MM.1S (cell line): ENCODE results near the gene EID2B.

Experiments used
- DNase-seq: peaks from one replicate; pipeline ENCODE4 v3.0.0-alpha.2; 2015
- H2AFZ ChIP-seq: fragments of 300-600 bp; sonication (generic); 2 replicates; pipeline ENCODE4 v1.6.0; 2016; ENCODE audit warnings: antibody characterized with exemption, low read length
- H3F3A ChIP-seq: fragments of 300-600 bp; sonication (generic); 2 replicates; pipeline ENCODE4 v1.6.1; 2016; ENCODE audit warnings: mild to moderate bottlenecking, antibody characterized with exemption, low read length, moderate library complexity, mixed read lengths; ENCODE audit not compliant: insufficient read depth
- H3K27ac ChIP-seq: fragments of 300-600 bp; sonication (generic); 2 replicates; pipeline ENCODE4 v1.5.1; 2016; ENCODE audit warnings: mild to moderate bottlenecking, low read length
- H3K27me3 ChIP-seq: fragments of 300-600 bp; sonication (generic); replicated peaks from 2 replicates; pipeline ENCODE4 v1.6.0; 2016; ENCODE audit warnings: low read length; ENCODE audit not compliant: insufficient read depth
- H3K36me3 ChIP-seq: fragments of 300-600 bp; sonication (generic); replicated peaks from 2 replicates; pipeline ENCODE4 v1.6.1; 2016; ENCODE audit warnings: mild to moderate bottlenecking, low read length, mixed read lengths; ENCODE audit not compliant: insufficient read depth
- H3K4me1 ChIP-seq: fragments of 300-600 bp; sonication (generic); 2 replicates; pipeline ENCODE4 v1.6.1; 2016; ENCODE audit warnings: low read length, mixed read lengths
- H3K4me2 ChIP-seq: fragments of 300-600 bp; sonication (generic); 2 replicates; pipeline ENCODE4 v1.6.0; 2016; ENCODE audit warnings: low read depth, low read length
- H3K4me3 ChIP-seq: fragments of 300-600 bp; sonication (generic); 2 replicates; pipeline ENCODE4 v1.5.1; 2016; ENCODE audit warnings: low read length, mixed read lengths
- H3K79me2 ChIP-seq: fragments of 300-600 bp; sonication (generic); 2 replicates; pipeline ENCODE4 v1.6.1; 2016; ENCODE audit warnings: mixed run types, low read length, mixed read lengths
- H3K9ac ChIP-seq: fragments of 300-600 bp; sonication (generic); 2 replicates; pipeline ENCODE4 v1.6.1; 2016; ENCODE audit warnings: low read length, mixed read lengths
- H3K9me2 ChIP-seq: fragments of 300-600 bp; sonication (generic); replicated peaks from 2 replicates; pipeline ENCODE4 v1.6.1; 2016; ENCODE audit warnings: mild to moderate bottlenecking, low read length, mixed read lengths; ENCODE audit not compliant: insufficient read depth
- H3K9me3 ChIP-seq: fragments of 300-600 bp; sonication (generic); replicated peaks from 2 replicates; pipeline ENCODE4 v1.6.1; 2016; ENCODE audit warnings: mild to moderate bottlenecking, low read length, mixed read lengths; ENCODE audit not compliant: insufficient read depth
- H4K20me1 ChIP-seq: fragments of 300-600 bp; sonication (generic); 2 replicates; pipeline ENCODE4 v1.6.1; 2016; ENCODE audit warnings: mild to moderate bottlenecking, low read length, moderate library complexity, mixed read lengths; ENCODE audit not compliant: insufficient read depth
- CTCF ChIP-seq: fragments of 300-600 bp; sonication (generic); IDR thresholded peaks from 2 replicates; pipeline ENCODE4 v1.5.1; 2016; ENCODE audit warnings: antibody characterized with exemption, low read length, mixed read lengths
- EZH2 ChIP-seq: fragments of 300-600 bp; sonication (generic); optimal IDR thresholded peaks from 2 replicates; pipeline ENCODE3; 2017; ENCODE audit warnings: low read depth, mild to moderate bottlenecking, antibody characterized with exemption, low read length, mixed read lengths
- EZH2phosphoT487 ChIP-seq: fragments of 300-600 bp; sonication (generic); IDR thresholded peaks from 2 replicates; pipeline ENCODE4 v1.6.1; 2018; ENCODE audit warnings: antibody characterized with exemption, low read length

Gene EID2B

GRCh38 chr19:39492788-39493187 is 39.9 kb downstream of the EID2B start:
- H3K9me2 ChIP-seq = no peaks in the 10 kb centered on the region
- H2AFZ ChIP-seq = no peak overlapping the region
- H3K36me3 ChIP-seq = no peaks in the 10 kb centered on the region; the same call in 1 of the 2 replicates
- H4K20me1 ChIP-seq = no peaks in the 10 kb centered on the region
- no peaks in the 10 kb centered on the region; the same call in 1 of the 2 replicates for H3K79me2 ChIP-seq
- H3K9ac ChIP-seq = no peak overlapping the region
- TF ChIP-seq CTCF (no peak), EZH2 (no peak), EZH2phosphoT487 (no peak)
- peaks cover 20% of the 10 kb centered on the region for H3K27me3 ChIP-seq
- no peak overlapping the region for H3K4me2 ChIP-seq
- no peak for DNase-seq
- no peaks in the 10 kb centered on the region for H3K9me3 ChIP-seq
- 0 out of 2 replicates have a peak, but pooled peaks cover 3% of the 10 kb centered on the region for H3K4me1 ChIP-seq
- no peak overlapping the region for H3K27ac ChIP-seq
- H3F3A ChIP-seq = no peaks in the 10 kb centered on the region
- no peak overlapping the region for H3K4me3 ChIP-seq

DNA sequence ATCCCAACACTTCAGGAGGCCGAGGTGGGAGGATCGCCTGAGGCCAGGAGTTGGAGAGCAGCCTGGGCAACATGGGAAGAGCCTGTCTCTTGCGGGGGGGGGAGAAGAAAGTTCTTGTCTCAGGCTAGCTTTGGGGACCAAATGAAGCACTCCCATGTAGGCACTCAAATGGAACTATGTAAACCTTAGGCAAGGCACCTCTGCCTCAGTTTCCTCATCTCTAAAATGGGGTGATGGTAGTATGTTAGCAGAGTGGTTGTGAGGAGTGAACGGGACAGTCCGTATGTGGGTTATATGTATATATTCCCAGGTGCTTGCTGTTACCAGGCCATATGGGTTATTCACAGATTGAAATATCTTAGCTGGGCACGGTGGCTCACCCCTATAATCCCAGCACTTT is 40.4 kb downstream of the EID2B start:
- H3K9me3 ChIP-seq = no peaks in the 10 kb centered on the region
- H3K4me1 ChIP-seq = no peaks in the 10 kb centered on the region
- no peak for DNase-seq
- H2AFZ ChIP-seq = no peak overlapping the region
- H3K9ac ChIP-seq = no peak overlapping the region
- no peaks in the 10 kb centered on the region for H4K20me1 ChIP-seq
- no peak for TF ChIP-seq EZH2
- no peak for TF ChIP-seq EZH2phosphoT487
- no peak for TF ChIP-seq CTCF
- no peak overlapping the region for H3K4me2 ChIP-seq
- H3K27ac ChIP-seq = no peak overlapping the region
- no peaks in the 10 kb centered on the region; the same call in 1 of the 2 replicates for H3K36me3 ChIP-seq
- no peaks in the 10 kb centered on the region for H3K9me2 ChIP-seq
- H3F3A ChIP-seq = no peaks in the 10 kb centered on the region
- H3K4me3 ChIP-seq = no peak overlapping the region
- H3K27me3 ChIP-seq = peaks cover 15% of the 10 kb centered on the region
- H3K79me2 ChIP-seq = no peaks in the 10 kb centered on the region; the same call in 1 of the 2 replicates

- Histone ChIP-seq H3K9me3 (no peaks in the 10 kb centered on the region), H3K4me2 (no peak overlapping the region), H4K20me1 (no peaks in the 10 kb centered on the region), H3K4me3 (no peak overlapping the region), H3K36me3 (no peaks in the 10 kb centered on the region; the same call in 1 of the 2 replicates), H3K9me2 (no peaks in the 10 kb centered on the region), H2AFZ (no peak overlapping the region), H3F3A (no peaks in the 10 kb centered on the region), H3K27me3 (no peaks in the 10 kb centered on the region), H3K9ac (no peak overlapping the region), H3K79me2 (peaks cover 9% of the 10 kb centered on the region; the same call in 1 of the 2 replicates), H3K4me1 (no peaks in the 10 kb centered on the region), H3K27ac (no peak overlapping the region)
- no peak for DNase-seq
- TF ChIP-seq EZH2phosphoT487 = no peak
- no peak for TF ChIP-seq EZH2
- no peak for TF ChIP-seq CTCF
Measured at GRCh38 chr19:39489756-39490155, 42.9 kb downstream of the EID2B start.
